Hepatocyte (in vitro differentiated cells): ENCODE measurements around the gene KDM4F. TPM values are rescaled to one million over a fixed set of nuclear protein-coding genes. Genes with fewer than 3 reads are reported as not detected.
"Not testable (repeated sequence)": the region's sequence is repeated elsewhere in the genome, so short reads cannot be mapped to it uniquely, and the experiment has no call there.

Experiments used
- DNase-seq: peaks from one replicate; pipeline ENCODE4 v3.0.0-alpha.2; 2016; ENCODE audit warnings: low spot score
- H2AFZ ChIP-seq: fragments of 200-600 bp; sonication (generic); 2 replicates; pipeline ENCODE4 v1.6.0; 2016; ENCODE audit warnings: antibody characterized with exemption, mild to moderate bottlenecking
- H3K27ac ChIP-seq: fragments of 200-600 bp; sonication (generic); 2 replicates; pipeline ENCODE4 v1.5.1; 2016; ENCODE audit warnings: mild to moderate bottlenecking
- H3K27me3 ChIP-seq: fragments of 200-600 bp; sonication (generic); 2 replicates; pipeline ENCODE4 v1.6.1; 2016
- H3K36me3 ChIP-seq: fragments of 200-600 bp; sonication (generic); replicated peaks from 2 replicates; pipeline ENCODE4 v1.5.1; 2016; ENCODE audit warnings: low read depth; ENCODE audit not compliant: insufficient read depth
- H3K4me1 ChIP-seq: fragments of 200-600 bp; sonication (generic); 2 replicates; pipeline ENCODE4 v1.5.1; 2016; ENCODE audit warnings: mild to moderate bottlenecking, moderate library complexity; ENCODE audit not compliant: insufficient read depth
- H3K4me2 ChIP-seq: fragments of 200-600 bp; sonication (generic); 2 replicates; pipeline ENCODE4 v1.6.0; 2016
- H3K4me3 ChIP-seq: fragments of 200-600 bp; sonication (generic); 2 replicates; pipeline ENCODE4 v1.5.1; 2016; ENCODE audit warnings: mild to moderate bottlenecking
- H3K79me2 ChIP-seq: fragments of 200-600 bp; sonication (generic); 2 replicates; pipeline ENCODE4 v1.6.0; 2017; ENCODE audit warnings: mild to moderate bottlenecking
- H3K9me2 ChIP-seq: fragments of 200-600 bp; sonication (generic); replicated peaks from 2 replicates; pipeline ENCODE4 v1.6.0; 2017; ENCODE audit warnings: mild to moderate bottlenecking; ENCODE audit not compliant: insufficient read depth
- H3K9me3 ChIP-seq: fragments of 200-600 bp; sonication (generic); 2 replicates; pipeline ENCODE4 v1.5.1; 2016; ENCODE audit warnings: low read depth, mild to moderate bottlenecking
- H4K20me1 ChIP-seq: fragments of 200-600 bp; sonication (generic); 2 replicates; pipeline ENCODE4 v1.6.0; 2016; ENCODE audit warnings: mild to moderate bottlenecking; ENCODE audit not compliant: insufficient read depth, poor library complexity, severe bottlenecking
- CTCF ChIP-seq: fragments of 200-600 bp; sonication (generic); IDR thresholded peaks from 2 replicates; pipeline ENCODE4 v1.5.1; 2016; ENCODE audit warnings: antibody characterized with exemption, mild to moderate bottlenecking; ENCODE audit not compliant: poor library complexity
- EZH2 ChIP-seq: fragments of 200-600 bp; sonication (generic); IDR thresholded peaks from 2 replicates; pipeline ENCODE4 v1.6.1; 2016; ENCODE audit warnings: antibody characterized with exemption, mild to moderate bottlenecking, borderline replicate concordance
- EZH2phosphoT487 ChIP-seq: fragments of 200-600 bp; sonication (generic); IDR thresholded peaks from one replicate; pipeline ENCODE4 v1.6.1; 2018; ENCODE audit warnings: antibody characterized with exemption, mild to moderate bottlenecking, low read depth, moderate library complexity; ENCODE audit not compliant: unreplicated experiment, severe bottlenecking
- WGBS: methylation state at CpG from one replicate; pipeline ENCODE4 v1.1.6; 2016; ENCODE audit warnings: low lambda C conversion rate; ENCODE audit errors: missing lambda C conversion rate; 5-methylcytosine and 5-hydroxymethylcytosine counted together
- polyA plus RNA-seq: library from polyadenylated mRNA; unstranded; fragments of >200 nt; fragmentation: Nextera tagmentation; extraction: Ambion mirVana; gene quantifications from 2 replicates; pipeline ENCODE4 v1.2.1, GENCODE V29; 2016
- total RNA-seq: library from RNA; depleted of rRNA; stranded (reverse); fragments of >200 nt; gene quantifications from 2 replicates; pipeline ENCODE4 v1.2.3, GENCODE V29; 2014

KDM4F gene
- total and polyA plus RNA-seq, 2 experiments from 2014 or later: not detected

DNA sequence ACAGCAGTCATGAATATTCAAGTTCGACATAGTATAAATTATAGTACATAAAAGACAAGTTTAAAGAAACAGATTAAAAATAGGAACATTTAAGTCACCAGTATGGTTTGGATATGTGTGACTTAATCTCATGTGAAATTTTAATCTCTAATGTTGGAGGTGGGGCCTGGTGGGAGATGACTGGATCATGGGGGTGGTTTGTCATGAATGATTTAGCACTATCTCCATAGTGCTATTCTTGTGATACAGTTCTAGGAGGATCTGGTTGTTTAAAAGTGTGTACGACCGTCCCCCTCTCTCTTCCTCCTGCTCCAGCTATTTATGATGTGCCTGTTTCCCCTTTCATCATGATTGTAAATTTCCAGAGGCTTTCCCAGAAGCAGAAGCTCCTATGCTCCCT lies 20.9 kb upstream of the KDM4F start:
- Histone ChIP-seq H3K4me2 (no peak overlapping the region), H3K4me3 (no peak overlapping the region), H3K9me2 (no peaks in the 10 kb centered on the region), H3K4me1 (no peaks in the 10 kb centered on the region), H3K27ac (no peak overlapping the region), H3K79me2 (no peaks in the 10 kb centered on the region), H3K27me3 (no peaks in the 10 kb centered on the region), H4K20me1 (no peaks in the 10 kb centered on the region), H3K9me3 (no peaks in the 10 kb centered on the region), H3K36me3 (no peaks in the 10 kb centered on the region), H2AFZ (no peak overlapping the region)
- DNase-seq: no peak
- TF ChIP-seq EZH2: no peak
- no peak for TF ChIP-seq CTCF
- no peak for TF ChIP-seq EZH2phosphoT487
- WGBS: 62% methylated on average over 3 of the region's 3 CpGs

DNA sequence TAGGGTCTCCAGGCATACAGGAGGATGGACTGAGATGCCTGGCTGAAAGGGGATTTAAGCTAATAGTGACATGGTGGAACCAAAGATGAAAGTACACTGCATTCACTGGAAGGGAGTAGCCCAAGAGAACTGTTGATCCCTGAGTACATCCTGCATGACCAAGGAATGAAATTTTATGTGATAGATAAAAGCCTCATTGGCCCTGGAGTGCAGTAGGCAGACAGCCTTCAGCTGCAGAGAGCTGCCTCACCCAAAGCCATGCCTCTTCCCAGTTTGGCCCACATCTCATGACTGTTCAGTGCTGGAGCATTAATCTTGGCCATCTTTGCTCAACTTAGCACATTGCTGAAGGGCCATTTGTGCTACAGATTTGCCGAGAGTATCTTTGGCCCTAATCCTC lies 16.2 kb upstream of the KDM4F start:
- no peaks in the 10 kb centered on the region for H3K27me3 ChIP-seq
- no peak for DNase-seq
- no peak overlapping the region for H3K4me3 ChIP-seq
- H3K79me2 ChIP-seq: no peaks in the 10 kb centered on the region
- TF ChIP-seq EZH2: no peak
- TF ChIP-seq EZH2phosphoT487: no peak
- TF ChIP-seq CTCF: no peak
- no peaks in the 10 kb centered on the region for H4K20me1 ChIP-seq
- no peak overlapping the region for H3K27ac ChIP-seq
- no peaks in the 10 kb centered on the region for H3K9me2 ChIP-seq
- no peak overlapping the region for H2AFZ ChIP-seq
- no peaks in the 10 kb centered on the region for H3K36me3 ChIP-seq
- H3K9me3 ChIP-seq: no peaks in the 10 kb centered on the region
- H3K4me1 ChIP-seq: no peaks in the 10 kb centered on the region
- WGBS: 100% methylated on average over 1 of the region's 1 CpG
- no peak overlapping the region for H3K4me2 ChIP-seq

- no peak overlapping the region for H3K4me3 ChIP-seq
- H4K20me1 ChIP-seq: no peaks in the 10 kb centered on the region
- no peaks in the 10 kb centered on the region for H3K9me3 ChIP-seq
- H3K36me3 ChIP-seq: no peaks in the 10 kb centered on the region
- H3K4me1 ChIP-seq: no peaks in the 10 kb centered on the region
- H3K79me2 ChIP-seq: no peaks in the 10 kb centered on the region
- no peak for DNase-seq
- no peak for TF ChIP-seq EZH2phosphoT487
- H3K9me2 ChIP-seq: no peaks in the 10 kb centered on the region
- 72% methylated on average over 2 of the region's 2 CpGs for WGBS
- H3K27ac ChIP-seq: no peak overlapping the region
- H3K4me2 ChIP-seq: no peak overlapping the region
- no peak overlapping the region for H2AFZ ChIP-seq
- no peaks in the 10 kb centered on the region for H3K27me3 ChIP-seq
These were observed 13.9 kb upstream of the KDM4F start for GRCh38 chr11:95035316-95035715.

DNA sequence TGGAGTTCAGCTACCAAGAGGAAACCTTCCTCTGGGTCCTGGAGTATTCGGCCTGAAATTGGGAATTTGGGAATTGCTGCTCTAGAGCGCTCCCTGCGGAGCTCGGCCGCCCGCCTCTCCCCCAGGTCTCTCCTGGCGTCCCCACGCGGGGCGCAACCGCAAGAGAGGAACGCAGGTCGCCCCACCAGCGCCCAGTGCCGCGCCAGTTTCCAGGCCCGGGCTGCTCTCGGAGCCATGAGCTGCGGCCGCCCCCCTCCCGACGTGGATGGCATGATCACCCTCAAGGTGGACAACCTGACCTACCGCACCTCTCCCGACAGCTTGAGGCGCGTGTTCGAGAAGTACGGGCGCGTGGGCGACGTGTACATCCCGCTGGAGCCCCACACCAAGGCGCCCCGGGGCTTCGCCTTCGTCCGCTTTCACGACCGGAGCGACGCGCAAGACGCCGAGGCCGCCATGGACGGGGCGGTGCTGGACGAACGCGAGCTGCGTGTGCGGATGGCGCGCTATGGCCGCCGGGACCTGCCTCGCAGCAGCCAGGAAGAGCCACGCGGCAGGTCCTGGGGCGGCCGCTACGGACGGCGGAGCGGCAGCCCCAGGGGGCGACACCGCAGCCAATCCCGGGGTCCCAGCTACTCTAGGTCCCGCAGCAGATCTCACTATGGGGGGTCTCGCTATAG lies 11.7 kb upstream of the KDM4F start:
- not testable (repeated sequence) for H3K4me2 ChIP-seq, H3K4me3 ChIP-seq, H3K27ac ChIP-seq, H3K79me2 ChIP-seq, H3K9me2 ChIP-seq, H4K20me1 ChIP-seq, H3K27me3 ChIP-seq, H3K9me3 ChIP-seq, H3K36me3 ChIP-seq, H3K4me1 ChIP-seq, DNase-seq, H2AFZ ChIP-seq
- 99% methylated on average over 58 of the region's 71 CpGs for WGBS
